ENCODE data around the gene CAMKK2. TPM values are rescaled to one million over a fixed set of nuclear protein-coding genes. Genes with fewer than 3 reads are reported as not detected.

The CAMKK2 gene
- total and polyA plus RNA-seq, 4 donors, result 10.5 to 26.0 (median 20.5) TPM

DNA sequence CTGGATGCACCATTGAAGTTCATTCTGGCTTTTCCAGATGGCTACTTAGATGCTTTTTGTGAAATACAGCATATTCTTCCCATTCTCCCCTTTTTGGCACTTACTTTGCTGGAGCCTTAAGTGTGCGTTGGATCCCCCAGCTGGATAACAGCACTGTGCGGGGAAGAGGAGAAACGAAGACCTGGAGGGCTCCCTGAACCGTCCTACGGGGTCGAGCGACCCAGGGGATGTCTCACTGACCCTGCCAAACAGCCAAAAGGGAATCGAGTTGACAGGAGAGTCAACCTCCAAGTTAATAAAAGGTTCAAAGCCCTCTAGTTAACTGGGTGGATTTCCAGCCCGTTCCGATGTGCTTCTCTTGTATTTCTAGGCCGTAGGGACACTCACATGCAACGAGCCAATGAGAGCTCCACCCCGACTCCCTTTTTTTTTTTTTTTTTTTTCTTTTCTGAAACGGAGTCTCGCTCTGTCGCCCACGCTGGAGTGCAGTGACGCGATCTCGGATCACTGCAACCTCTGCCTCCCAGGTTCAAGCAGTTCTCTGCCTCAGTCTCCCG is 1.0 kb upstream of the CAMKK2 start:
- peaks cover 0 to 27% (median 20%) of the 10 kb centered on the region in 4 donors for H3K4me1 ChIP-seq (ENCODE audit: control insufficient read depth in 4 of 4, insufficient read depth in 4 of 4, low read length in 3 of 4)
- no peak for DNase-seq (ENCODE audit: low spot score)
- H3K27ac ChIP-seq (ENCODE audit: low read depth in 1 of 2, low read length in 2 of 2), result peak overlapping the region; percentile 36 to 85
- H3K27me3 ChIP-seq (ENCODE audit: control insufficient read depth in 4 of 4, insufficient read depth in 4 of 4, low read length in 3 of 4), result no peaks in the 10 kb centered on the region
- H3K9me3 ChIP-seq (ENCODE audit: control insufficient read depth in 4 of 4, low read length in 3 of 4), result no peaks in the 10 kb centered on the region
- peak overlapping the region; percentile 62 to 99 (median 85) for H3K4me3 ChIP-seq (ENCODE audit: low read depth in 1 of 3, low read length in 3 of 3)
- peak in 1 of 2 donors; percentile 8 for TF ChIP-seq RXRA (IDR thresholded peaks at IDR 0.05)
- TF ChIP-seq HNF4G (IDR thresholded peaks at IDR 0.05), result no peak
- TF ChIP-seq JUND (IDR thresholded peaks at IDR 0.05), result no peak
- TF ChIP-seq HNF4A (conservative IDR thresholded peaks at IDR 0.05), result no peak
- TF ChIP-seq EGR1 (IDR thresholded peaks at IDR 0.05; ENCODE audit: low read depth in 2 of 2), result no peak
- no peak for TF ChIP-seq RAD21 (IDR thresholded peaks at IDR 0.05)
- H3K36me3 ChIP-seq (ENCODE audit: control insufficient read depth in 4 of 4, insufficient read depth in 3 of 4, low read depth in 1 of 4, low read length in 3 of 4), result peaks cover 0 to 2% (median 0%) of the 10 kb centered on the region in 4 donors
- H3K9ac ChIP-seq (ENCODE audit: low read depth in 1 of 2, low read length in 2 of 2), result peak overlapping the region; percentile 52 to 78
- WGBS, result 3% methylated on average over 21 of the region's 21 CpGs

DNA sequence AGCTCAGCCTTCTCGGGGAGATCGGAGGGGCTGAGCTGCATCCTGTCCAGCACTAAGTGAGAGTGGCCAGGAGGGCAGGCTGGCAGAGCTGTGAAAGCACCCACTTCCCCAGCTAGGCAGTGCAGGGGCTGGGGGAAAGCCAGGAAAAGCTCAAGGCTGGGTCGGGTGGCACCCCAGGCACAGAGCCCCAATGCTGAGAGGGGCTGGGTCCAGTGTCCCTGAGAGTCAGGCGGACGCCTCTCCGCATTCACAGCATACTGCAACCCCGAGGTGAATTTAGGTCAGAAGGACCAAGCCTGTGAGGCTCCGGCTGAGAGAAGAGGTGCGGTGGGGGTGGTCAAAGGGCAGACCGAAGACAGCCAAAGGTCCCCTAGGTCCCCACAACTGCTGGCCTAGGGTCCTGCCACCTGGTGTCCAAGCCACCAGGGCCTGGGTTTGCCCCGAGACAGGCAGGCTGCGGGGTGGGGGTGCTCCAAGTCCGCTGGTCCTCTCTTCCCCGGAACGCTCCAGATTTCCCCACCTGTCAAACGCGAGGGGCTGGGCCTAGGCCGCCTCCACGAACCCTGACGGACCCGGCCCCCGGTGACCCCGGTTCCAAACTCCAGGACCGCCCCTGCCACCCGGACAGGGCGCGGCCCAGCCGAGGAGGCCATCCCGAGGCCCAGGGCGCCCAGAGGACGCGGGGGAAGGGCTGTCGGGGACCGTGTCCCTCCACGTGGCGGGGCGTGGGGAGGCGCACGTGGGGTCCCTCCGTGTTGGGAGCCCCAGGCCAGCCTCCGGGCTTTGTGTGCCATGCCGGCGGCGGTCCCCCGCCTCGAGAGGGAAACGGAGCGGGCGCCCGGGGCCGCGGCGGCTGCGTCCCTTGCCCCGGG is 527 bp downstream of the CAMKK2 start:
- no peaks in the 10 kb centered on the region for H3K27me3 ChIP-seq (ENCODE audit: control insufficient read depth in 4 of 4, insufficient read depth in 4 of 4, low read length in 3 of 4)
- DNase-seq (ENCODE audit: low spot score), result peak; percentile 68
- H3K4me1 ChIP-seq (ENCODE audit: control insufficient read depth in 4 of 4, insufficient read depth in 4 of 4, low read length in 3 of 4), result peaks cover 0 to 27% (median 20%) of the 10 kb centered on the region in 4 donors
- H3K27ac ChIP-seq (ENCODE audit: low read depth in 1 of 2, low read length in 2 of 2), result peak overlapping the region; percentile 79 to 91
- H3K9ac ChIP-seq (ENCODE audit: low read depth in 1 of 2, low read length in 2 of 2), result peak overlapping the region; percentile 58 to 83
- TF ChIP-seq EGR1 (IDR thresholded peaks at IDR 0.05; ENCODE audit: low read depth in 2 of 2) (no peak), NR2F2 (IDR thresholded peaks at IDR 0.05) (no peak), HNF4A (conservative IDR thresholded peaks at IDR 0.05) (peak; percentile 89 to 93), YY1 (IDR thresholded peaks at IDR 0.05) (no peak), FOXA2 (IDR thresholded peaks at IDR 0.05) (no peak), FOXA1 (IDR thresholded peaks at IDR 0.05) (no peak), GABPA (IDR thresholded peaks at IDR 0.05 in 1 of 2, conservative IDR thresholded peaks at IDR 0.05 in 1 of 2) (no peak), HNF4G (IDR thresholded peaks at IDR 0.05) (peak; percentile 71), RAD21 (IDR thresholded peaks at IDR 0.05) (peak in 1 of 2 donors; percentile 18), SP1 (IDR thresholded peaks at IDR 0.05) (peak; percentile 59), JUND (IDR thresholded peaks at IDR 0.05) (no peak), RXRA (IDR thresholded peaks at IDR 0.05) (peak; percentile 59 to 75), TAF1 (conservative IDR thresholded peaks at IDR 0.05) (no peak)
- TF ChIP-seq, protein P1, sequence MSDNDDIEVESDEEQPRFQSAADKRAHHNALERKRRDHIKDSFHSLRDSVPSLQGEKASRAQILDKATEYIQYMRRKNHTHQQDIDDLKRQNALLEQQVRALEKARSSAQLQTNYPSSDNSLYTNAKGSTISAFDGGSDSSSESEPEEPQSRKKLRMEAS (IDR thresholded peaks at IDR 0.05), result no peak
- TF ChIP-seq, protein P2, sequence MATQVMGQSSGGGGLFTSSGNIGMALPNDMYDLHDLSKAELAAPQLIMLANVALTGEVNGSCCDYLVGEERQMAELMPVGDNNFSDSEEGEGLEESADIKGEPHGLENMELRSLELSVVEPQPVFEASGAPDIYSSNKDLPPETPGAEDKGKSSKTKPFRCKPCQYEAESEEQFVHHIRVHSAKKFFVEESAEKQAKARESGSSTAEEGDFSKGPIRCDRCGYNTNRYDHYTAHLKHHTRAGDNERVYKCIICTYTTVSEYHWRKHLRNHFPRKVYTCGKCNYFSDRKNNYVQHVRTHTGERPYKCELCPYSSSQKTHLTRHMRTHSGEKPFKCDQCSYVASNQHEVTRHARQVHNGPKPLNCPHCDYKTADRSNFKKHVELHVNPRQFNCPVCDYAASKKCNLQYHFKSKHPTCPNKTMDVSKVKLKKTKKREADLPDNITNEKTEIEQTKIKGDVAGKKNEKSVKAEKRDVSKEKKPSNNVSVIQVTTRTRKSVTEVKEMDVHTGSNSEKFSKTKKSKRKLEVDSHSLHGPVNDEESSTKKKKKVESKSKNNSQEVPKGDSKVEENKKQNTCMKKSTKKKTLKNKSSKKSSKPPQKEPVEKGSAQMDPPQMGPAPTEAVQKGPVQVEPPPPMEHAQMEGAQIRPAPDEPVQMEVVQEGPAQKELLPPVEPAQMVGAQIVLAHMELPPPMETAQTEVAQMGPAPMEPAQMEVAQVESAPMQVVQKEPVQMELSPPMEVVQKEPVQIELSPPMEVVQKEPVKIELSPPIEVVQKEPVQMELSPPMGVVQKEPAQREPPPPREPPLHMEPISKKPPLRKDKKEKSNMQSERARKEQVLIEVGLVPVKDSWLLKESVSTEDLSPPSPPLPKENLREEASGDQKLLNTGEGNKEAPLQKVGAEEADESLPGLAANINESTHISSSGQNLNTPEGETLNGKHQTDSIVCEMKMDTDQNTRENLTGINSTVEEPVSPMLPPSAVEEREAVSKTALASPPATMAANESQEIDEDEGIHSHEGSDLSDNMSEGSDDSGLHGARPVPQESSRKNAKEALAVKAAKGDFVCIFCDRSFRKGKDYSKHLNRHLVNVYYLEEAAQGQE (IDR thresholded peaks at IDR 0.05), result no peak
- TF ChIP-seq, protein P3, sequence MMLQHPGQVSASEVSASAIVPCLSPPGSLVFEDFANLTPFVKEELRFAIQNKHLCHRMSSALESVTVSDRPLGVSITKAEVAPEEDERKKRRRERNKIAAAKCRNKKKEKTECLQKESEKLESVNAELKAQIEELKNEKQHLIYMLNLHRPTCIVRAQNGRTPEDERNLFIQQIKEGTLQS (IDR thresholded peaks at IDR 0.05), result no peak
- TF ChIP-seq, protein P4, sequence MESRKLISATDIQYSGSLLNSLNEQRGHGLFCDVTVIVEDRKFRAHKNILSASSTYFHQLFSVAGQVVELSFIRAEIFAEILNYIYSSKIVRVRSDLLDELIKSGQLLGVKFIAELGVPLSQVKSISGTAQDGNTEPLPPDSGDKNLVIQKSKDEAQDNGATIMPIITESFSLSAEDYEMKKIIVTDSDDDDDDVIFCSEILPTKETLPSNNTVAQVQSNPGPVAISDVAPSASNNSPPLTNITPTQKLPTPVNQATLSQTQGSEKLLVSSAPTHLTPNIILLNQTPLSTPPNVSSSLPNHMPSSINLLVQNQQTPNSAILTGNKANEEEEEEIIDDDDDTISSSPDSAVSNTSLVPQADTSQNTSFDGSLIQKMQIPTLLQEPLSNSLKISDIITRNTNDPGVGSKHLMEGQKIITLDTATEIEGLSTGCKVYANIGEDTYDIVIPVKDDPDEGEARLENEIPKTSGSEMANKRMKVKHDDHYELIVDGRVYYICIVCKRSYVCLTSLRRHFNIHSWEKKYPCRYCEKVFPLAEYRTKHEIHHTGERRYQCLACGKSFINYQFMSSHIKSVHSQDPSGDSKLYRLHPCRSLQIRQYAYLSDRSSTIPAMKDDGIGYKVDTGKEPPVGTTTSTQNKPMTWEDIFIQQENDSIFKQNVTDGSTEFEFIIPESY (IDR thresholded peaks at IDR 0.05), result no peak
- TF ChIP-seq, protein P5, sequence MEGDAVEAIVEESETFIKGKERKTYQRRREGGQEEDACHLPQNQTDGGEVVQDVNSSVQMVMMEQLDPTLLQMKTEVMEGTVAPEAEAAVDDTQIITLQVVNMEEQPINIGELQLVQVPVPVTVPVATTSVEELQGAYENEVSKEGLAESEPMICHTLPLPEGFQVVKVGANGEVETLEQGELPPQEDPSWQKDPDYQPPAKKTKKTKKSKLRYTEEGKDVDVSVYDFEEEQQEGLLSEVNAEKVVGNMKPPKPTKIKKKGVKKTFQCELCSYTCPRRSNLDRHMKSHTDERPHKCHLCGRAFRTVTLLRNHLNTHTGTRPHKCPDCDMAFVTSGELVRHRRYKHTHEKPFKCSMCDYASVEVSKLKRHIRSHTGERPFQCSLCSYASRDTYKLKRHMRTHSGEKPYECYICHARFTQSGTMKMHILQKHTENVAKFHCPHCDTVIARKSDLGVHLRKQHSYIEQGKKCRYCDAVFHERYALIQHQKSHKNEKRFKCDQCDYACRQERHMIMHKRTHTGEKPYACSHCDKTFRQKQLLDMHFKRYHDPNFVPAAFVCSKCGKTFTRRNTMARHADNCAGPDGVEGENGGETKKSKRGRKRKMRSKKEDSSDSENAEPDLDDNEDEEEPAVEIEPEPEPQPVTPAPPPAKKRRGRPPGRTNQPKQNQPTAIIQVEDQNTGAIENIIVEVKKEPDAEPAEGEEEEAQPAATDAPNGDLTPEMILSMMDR (IDR thresholded peaks at IDR 0.05; ENCODE audit: low read depth, low read length, missing input control), result no peak
- 1% methylated on average over 55 of the region's 55 CpGs for WGBS
- H3K36me3 ChIP-seq (ENCODE audit: control insufficient read depth in 4 of 4, insufficient read depth in 3 of 4, low read depth in 1 of 4, low read length in 3 of 4), result peaks cover 0 to 5% (median 3%) of the 10 kb centered on the region in 4 donors
- no peaks in the 10 kb centered on the region for H3K9me3 ChIP-seq (ENCODE audit: control insufficient read depth in 4 of 4, low read length in 3 of 4)
- peak overlapping the region; percentile 73 to 99 (median 95) for H3K4me3 ChIP-seq (ENCODE audit: low read depth in 1 of 3, low read length in 3 of 3)

All from liver (tissue), 9 donors.